ENCODE measurements around the gene RPGRIP1.
"Not testable (repeated sequence)": the region's sequence is repeated elsewhere in the genome, so short reads cannot be mapped to it uniquely, and the experiment has no call there.

RPGRIP1 gene

DNA sequence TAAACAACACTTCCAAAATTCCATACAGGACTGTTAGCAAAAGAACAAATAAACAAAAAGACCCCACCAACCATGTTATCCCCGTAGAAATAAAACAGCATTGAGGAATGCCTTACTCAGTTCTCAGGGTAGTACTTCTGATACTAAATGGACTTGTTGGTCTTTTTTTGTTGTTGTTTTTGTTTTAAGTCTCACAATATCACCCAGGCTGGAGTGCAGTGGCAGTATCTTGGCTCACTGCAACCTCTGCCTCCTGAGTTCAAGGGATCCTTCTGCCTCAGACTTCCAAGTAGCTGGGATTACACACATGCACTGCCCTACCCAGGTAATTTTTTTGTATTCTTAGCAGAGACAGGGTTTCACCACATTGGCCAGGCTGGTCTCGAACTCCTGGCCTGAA, 27.7 kb upstream of the RPGRIP1 start:
- no peak overlapping the region for H3K4me3 ChIP-seq (ENCODE audit: low read length)
- TF ChIP-seq, protein P1, sequence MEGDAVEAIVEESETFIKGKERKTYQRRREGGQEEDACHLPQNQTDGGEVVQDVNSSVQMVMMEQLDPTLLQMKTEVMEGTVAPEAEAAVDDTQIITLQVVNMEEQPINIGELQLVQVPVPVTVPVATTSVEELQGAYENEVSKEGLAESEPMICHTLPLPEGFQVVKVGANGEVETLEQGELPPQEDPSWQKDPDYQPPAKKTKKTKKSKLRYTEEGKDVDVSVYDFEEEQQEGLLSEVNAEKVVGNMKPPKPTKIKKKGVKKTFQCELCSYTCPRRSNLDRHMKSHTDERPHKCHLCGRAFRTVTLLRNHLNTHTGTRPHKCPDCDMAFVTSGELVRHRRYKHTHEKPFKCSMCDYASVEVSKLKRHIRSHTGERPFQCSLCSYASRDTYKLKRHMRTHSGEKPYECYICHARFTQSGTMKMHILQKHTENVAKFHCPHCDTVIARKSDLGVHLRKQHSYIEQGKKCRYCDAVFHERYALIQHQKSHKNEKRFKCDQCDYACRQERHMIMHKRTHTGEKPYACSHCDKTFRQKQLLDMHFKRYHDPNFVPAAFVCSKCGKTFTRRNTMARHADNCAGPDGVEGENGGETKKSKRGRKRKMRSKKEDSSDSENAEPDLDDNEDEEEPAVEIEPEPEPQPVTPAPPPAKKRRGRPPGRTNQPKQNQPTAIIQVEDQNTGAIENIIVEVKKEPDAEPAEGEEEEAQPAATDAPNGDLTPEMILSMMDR (IDR thresholded peaks at IDR 0.05; ENCODE audit: insufficient read depth, low read depth, low read length, missing control alignments) = no peak
- no peak for DNase-seq (ENCODE audit: low read depth)

DNA sequence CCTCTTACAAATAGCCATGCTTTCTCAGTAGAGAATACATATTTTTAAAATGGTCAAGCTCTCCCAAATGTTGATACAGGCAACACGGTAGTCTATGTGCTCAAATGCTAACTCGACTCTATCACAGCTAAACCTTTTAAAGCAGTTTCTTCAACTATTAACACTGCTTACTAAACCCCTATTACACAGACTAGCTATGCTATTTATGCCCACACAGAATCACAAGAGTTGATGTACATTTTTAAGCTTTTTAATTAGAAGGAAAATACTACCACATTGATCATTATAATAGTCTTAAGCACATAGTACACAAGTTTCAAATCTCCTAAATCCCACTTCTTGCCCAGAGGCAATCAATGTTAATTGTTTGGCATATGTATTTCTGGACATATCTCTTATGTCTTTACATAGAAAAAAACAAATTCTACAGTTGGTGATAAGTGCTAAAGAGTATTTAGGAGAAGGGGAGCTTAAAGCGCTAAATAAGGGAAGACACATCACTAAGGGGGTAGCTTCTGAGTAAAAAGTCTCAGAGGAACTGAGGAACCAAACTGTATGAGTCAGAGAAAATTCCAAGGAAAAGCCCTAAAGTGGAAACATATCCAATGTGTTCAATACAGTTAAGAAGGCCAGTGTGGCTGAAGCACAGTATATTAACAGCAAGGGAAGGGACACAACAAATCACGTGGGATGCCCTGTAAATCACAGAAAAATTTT, 24.3 kb upstream of the RPGRIP1 start:
- TF ChIP-seq, protein P1 (IDR thresholded peaks at IDR 0.05; ENCODE audit: insufficient read depth, low read depth, low read length, missing control alignments) = no peak
- DNase-seq (ENCODE audit: low read depth) = no peak
- H3K4me3 ChIP-seq (ENCODE audit: low read length) = no peak overlapping the region

DNA sequence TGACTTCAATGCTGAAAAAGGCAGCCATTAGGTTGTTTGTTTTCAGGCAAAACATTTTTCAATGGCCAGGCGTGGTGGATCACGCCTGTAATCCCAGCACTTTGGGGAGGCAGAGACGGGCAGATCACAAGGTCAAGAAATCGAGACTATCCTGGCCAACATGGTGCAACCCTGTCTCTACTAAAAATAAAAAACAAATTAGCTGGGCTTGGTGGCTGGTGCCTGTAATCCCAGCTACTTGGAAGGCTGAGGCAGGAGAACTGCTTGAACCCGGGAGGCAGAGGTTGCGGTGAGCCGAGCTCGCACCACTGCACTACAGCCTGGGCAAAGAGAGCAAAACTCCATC, 23.8 kb upstream of the RPGRIP1 start:
- not testable (repeated sequence) for DNase-seq (ENCODE audit: low read depth)

DNA sequence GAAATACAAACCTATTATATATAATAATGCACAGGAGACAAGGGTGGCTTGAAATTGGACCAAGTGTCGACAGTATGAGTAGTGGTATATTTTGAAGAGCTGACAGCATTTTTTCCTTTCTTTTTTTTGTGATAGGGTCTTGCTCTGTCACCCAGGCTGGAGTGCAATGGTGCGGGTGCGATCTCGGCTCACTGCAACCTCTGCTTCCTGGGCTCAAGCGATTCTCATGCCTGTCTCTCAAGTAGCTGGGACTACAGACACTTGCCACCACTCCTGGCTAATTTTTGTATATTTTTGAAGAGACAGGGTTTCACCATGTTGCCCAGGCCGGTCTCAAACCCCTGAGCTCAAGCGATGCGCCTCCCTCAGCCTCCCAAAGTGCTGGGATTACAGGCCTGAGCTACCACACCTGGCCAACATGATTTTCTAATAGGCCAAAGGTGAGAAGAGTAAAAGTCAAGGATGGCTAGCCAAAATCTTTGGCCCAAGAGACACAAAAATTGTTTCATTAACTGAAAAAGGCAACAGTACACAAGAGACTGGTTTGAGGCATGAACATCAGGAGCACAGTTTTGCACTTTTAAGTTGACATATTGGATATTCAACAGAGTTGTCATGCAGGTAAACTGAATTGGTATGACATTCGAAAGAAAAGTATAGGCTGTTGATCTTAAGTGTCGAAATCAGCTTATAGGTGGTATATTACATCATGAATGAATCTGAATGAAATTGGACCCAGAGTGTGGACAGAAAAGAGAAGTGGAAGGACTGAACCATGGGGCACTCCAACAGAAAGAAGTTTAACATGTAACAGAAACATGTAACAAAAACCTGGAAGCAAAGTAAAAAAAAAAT, 23.1 kb upstream of the RPGRIP1 start:
- H3K4me3 ChIP-seq (ENCODE audit: low read length) = no peak overlapping the region
- TF ChIP-seq, protein P1 (IDR thresholded peaks at IDR 0.05; ENCODE audit: insufficient read depth, low read depth, low read length, missing control alignments) = no peak
- DNase-seq (ENCODE audit: low read depth) = no peak

More for the DNA sequence above, 23.8 kb upstream of the RPGRIP1 start:
- H3K4me3 ChIP-seq (ENCODE audit: low read length) = not testable (repeated sequence)

DNA sequence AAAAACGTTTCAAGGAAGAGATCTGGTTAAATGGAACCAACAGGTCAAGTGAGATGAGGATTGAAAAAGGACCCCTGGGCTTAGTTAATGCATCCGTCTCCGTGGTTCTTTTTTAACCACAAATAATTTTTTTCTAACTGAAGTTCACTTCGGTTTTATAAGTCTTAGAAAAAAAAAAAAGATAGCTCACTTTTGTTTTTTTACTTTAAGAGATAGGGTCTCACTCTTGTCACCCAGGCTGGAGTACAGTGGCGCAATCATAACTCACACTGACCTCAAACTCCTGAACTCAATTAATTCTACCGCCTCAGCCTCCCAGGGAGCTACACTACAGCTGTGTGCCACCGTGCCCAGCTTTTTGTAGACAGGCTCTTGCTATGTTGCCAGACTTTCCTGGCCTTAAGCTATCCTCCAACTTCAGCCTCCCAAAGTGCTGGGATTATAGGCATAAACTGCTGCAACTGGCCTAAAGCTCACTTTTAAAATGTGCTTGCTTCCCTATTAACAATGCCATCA, 22.4 kb upstream of the RPGRIP1 start:
- H3K4me3 ChIP-seq (ENCODE audit: low read length) = no peak overlapping the region
- TF ChIP-seq, protein P1 (IDR thresholded peaks at IDR 0.05; ENCODE audit: insufficient read depth, low read depth, low read length, missing control alignments) = no peak
- DNase-seq (ENCODE audit: low read depth) = no peak

DNA sequence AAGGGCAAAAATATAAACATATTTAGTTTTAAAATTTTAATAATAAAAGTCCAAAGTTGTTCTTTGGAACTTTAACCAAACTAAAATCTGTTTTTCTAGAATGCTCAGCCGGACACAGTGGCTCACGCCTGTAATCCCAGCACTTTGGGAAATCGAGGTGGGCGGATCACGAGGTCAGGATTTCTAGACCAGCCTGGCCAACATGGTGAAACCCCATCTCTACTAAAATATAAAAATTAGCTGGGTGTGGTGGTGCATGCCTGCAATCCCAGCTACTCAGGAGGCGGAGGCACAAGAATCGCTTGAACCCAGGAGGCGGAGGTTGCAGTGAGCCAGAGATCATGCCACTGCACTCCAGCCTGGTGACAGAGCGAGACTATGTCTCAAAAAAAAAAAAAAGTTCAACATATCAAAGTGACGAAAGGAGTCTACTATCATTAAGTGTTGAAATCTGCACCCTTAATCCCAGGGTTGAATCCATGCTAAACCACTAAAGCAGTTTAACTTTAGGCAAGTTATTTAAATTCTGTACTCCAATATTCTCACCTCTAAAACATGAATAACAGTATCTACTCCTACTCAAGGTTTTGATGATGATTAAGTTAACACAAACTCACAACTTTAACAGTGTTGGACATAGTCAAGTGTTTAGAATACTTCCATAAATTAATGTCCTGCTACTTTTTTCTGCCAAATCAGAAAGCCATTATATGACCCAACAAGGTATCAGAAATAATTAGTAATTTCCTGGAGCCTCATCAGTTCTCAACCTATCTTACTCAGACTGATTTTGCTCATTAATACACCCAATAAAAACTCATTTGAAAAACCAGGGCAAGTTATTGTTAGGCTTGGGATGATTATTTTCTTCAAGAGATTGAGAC, 21.6 kb upstream of the RPGRIP1 start:
- no peak for DNase-seq (ENCODE audit: low read depth)
- H3K4me3 ChIP-seq (ENCODE audit: low read length) = no peak overlapping the region
- TF ChIP-seq, protein P1 (IDR thresholded peaks at IDR 0.05; ENCODE audit: insufficient read depth, low read depth, low read length, missing control alignments) = no peak
